Stimulated activated CD8-positive, alpha-beta memory T cell treated with anti-CD3 and anti-CD28 coated beads, Interleukin-12 subunit alpha, Interleukin-12 subunit beta, amount 100 ng/mL, for 4 hours (primary cell): Measurements from ENCODE around the gene PAMR1.
"Not testable (repeated sequence)": the region's sequence is repeated elsewhere in the genome, so short reads cannot be mapped to it uniquely, and the experiment has no call there.

Experiments used
- DNase-seq: peaks from one replicate; pipeline ENCODE4 v3.0.0-alpha.2; 2020; ENCODE audit warnings: low read depth

PAMR1 gene

GRCh38 chr11:35525501-35526175 is at the start of gene PAMR1:
Gene PAMR1, minus strand, starts transcription at chr11:35525616. Its CDS starts 31 bp downstream, at chr11:35525585.
- no peak for DNase-seq

- no peak for DNase-seq
Measured at GRCh38 chr11:35571696-35572095, 46.3 kb upstream of the PAMR1 start.

- no peak for DNase-seq
Measured at GRCh38 chr11:35567737-35568465, 42.5 kb upstream of the PAMR1 start.

GRCh38 chr11:35566885-35567284 is 41.5 kb upstream of the PAMR1 start:
- no peak for DNase-seq

- DNase-seq = no peak
Measured at GRCh38 chr11:35566181-35566580, 40.8 kb upstream of the PAMR1 start.

GRCh38 chr11:35564245-35564595 is 38.8 kb upstream of the PAMR1 start:
- no peak for DNase-seq

GRCh38 chr11:35563484-35564244 is 38.2 kb upstream of the PAMR1 start:
- no peak for DNase-seq

- DNase-seq = no peak
Measured at GRCh38 chr11:35559949-35560348, 34.5 kb upstream of the PAMR1 start.

GRCh38 chr11:35558513-35558912 is 33.1 kb upstream of the PAMR1 start:
- DNase-seq = no peak

GRCh38 chr11:35555488-35555887 is 30.1 kb upstream of the PAMR1 start:
- DNase-seq = no peak

GRCh38 chr11:35554491-35555437 is 29.3 kb upstream of the PAMR1 start:
- no peak for DNase-seq

- no peak for DNase-seq
Measured at GRCh38 chr11:35553831-35554230, 28.4 kb upstream of the PAMR1 start.

- DNase-seq = no peak
Measured at GRCh38 chr11:35553021-35553420, 27.6 kb upstream of the PAMR1 start.

- DNase-seq = no peak
Measured at GRCh38 chr11:35552616-35553015, 27.2 kb upstream of the PAMR1 start.

GRCh38 chr11:35550374-35551036 is 25.1 kb upstream of the PAMR1 start:
- no peak for DNase-seq

GRCh38 chr11:35549787-35550186 is 24.4 kb upstream of the PAMR1 start:
- DNase-seq = no peak

- DNase-seq = no peak
Measured at GRCh38 chr11:35548925-35549561, 23.6 kb upstream of the PAMR1 start.

GRCh38 chr11:35547995-35548394 is 22.6 kb upstream of the PAMR1 start:
- not testable (repeated sequence) for DNase-seq

- DNase-seq = no peak
Measured at GRCh38 chr11:35546317-35546716, 20.9 kb upstream of the PAMR1 start.

GRCh38 chr11:35545391-35546003 is 20.1 kb upstream of the PAMR1 start:
- DNase-seq = no peak
